ENCODE measurements around the gene PCNX2.
"Not testable (repeated sequence)": the region's sequence is repeated elsewhere in the genome, so short reads cannot be mapped to it uniquely, and the experiment has no call there.

Gene PCNX2

GRCh38 chr1:233097546-233097945 lies 198.0 kb downstream of the PCNX2 start:
- DNase-seq: no peak

- no peak for DNase-seq
These were observed 200.8 kb downstream of the PCNX2 start for GRCh38 chr1:233094691-233095090.

- DNase-seq: no peak
These were observed 201.3 kb downstream of the PCNX2 start for GRCh38 chr1:233094269-233094668.

GRCh38 chr1:233090746-233091494 lies 204.6 kb downstream of the PCNX2 start:
- DNase-seq: no peak

GRCh38 chr1:233089251-233089650 lies 206.3 kb downstream of the PCNX2 start:
- DNase-seq: no peak

- no peak for DNase-seq
These were observed 206.9 kb downstream of the PCNX2 start for GRCh38 chr1:233088613-233089012.

GRCh38 chr1:233086961-233087881 lies 208.3 kb downstream of the PCNX2 start:
- no peak for DNase-seq

GRCh38 chr1:233085566-233085965 lies 210.0 kb downstream of the PCNX2 start:
- no peak for DNase-seq

- no peak for DNase-seq
These were observed 212.6 kb downstream of the PCNX2 start for GRCh38 chr1:233082778-233083550.

GRCh38 chr1:233081735-233082134 lies 213.8 kb downstream of the PCNX2 start:
- no peak for DNase-seq

- DNase-seq: not testable (repeated sequence)
These were observed 214.7 kb downstream of the PCNX2 start for GRCh38 chr1:233080827-233081226.

- no peak for DNase-seq
These were observed 215.2 kb downstream of the PCNX2 start for GRCh38 chr1:233080286-233080685.

GRCh38 chr1:233079574-233079973 lies 216.0 kb downstream of the PCNX2 start:
- DNase-seq: no peak

- no peak for DNase-seq
These were observed 217.1 kb downstream of the PCNX2 start for GRCh38 chr1:233078396-233078795.

GRCh38 chr1:233075915-233076295 lies 219.6 kb downstream of the PCNX2 start:
- DNase-seq: no peak

GRCh38 chr1:233066087-233066486 lies 229.4 kb downstream of the PCNX2 start:
- no peak for DNase-seq

GRCh38 chr1:233065685-233066084 lies 229.8 kb downstream of the PCNX2 start:
- DNase-seq: no peak

- no peak for DNase-seq
These were observed 230.5 kb downstream of the PCNX2 start for GRCh38 chr1:233064988-233065387.

- no peak for DNase-seq
These were observed 232.1 kb downstream of the PCNX2 start for GRCh38 chr1:233063462-233063861.

- no peak for DNase-seq
These were observed 234.3 kb downstream of the PCNX2 start for GRCh38 chr1:233061265-233061664.

- DNase-seq: no peak
These were observed 235.0 kb downstream of the PCNX2 start for GRCh38 chr1:233060461-233060994.

GRCh38 chr1:233057836-233058235 lies 237.7 kb downstream of the PCNX2 start:
- DNase-seq: no peak
